Measurements from ENCODE around the gene RNF167.

DNA sequence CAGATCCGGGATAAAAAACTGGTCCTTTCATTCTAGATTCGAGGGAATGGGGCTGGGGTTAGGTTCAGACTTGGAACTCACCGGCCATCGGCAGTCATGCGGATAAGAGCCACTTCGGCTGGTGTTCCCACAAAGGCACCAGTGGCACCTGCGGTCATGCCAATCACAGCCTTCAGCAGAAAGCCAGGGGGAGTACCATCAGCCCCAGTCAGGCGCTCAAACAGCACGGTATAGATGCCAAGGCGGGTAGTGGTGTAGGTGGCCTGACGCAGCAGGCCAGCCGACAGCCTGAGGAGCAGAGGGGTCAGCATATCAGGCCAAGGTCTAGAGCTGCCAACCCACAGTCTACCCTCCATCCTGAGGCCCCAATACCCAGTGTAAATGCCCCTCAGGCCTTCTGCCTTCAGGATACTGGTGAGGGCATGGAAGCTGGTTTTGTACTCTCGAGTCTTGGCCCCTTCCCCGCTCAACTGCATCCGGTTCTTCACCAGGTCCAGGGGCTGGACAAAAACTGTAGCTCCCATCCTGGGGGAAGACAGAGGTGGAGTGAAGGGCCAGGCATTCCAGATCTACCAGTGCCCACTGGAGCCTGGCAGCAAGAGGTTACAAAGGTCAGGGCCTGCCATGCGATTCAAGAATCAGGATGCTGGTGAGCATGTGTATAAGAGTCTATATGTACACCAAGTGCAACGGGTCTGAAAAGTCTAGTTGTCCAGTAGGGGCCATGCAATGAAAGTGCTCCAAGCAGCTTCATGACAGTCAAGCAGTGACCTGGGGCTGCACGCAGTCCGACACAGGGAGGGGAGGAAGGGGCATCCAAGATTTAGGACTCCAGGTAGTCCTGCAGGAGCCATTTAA lies 1.2 kb upstream of the RNF167 start:
- TF ChIP-seq POLR2A (IDR thresholded peaks at IDR 0.05) = no peak
- TF ChIP-seq, protein P1, sequence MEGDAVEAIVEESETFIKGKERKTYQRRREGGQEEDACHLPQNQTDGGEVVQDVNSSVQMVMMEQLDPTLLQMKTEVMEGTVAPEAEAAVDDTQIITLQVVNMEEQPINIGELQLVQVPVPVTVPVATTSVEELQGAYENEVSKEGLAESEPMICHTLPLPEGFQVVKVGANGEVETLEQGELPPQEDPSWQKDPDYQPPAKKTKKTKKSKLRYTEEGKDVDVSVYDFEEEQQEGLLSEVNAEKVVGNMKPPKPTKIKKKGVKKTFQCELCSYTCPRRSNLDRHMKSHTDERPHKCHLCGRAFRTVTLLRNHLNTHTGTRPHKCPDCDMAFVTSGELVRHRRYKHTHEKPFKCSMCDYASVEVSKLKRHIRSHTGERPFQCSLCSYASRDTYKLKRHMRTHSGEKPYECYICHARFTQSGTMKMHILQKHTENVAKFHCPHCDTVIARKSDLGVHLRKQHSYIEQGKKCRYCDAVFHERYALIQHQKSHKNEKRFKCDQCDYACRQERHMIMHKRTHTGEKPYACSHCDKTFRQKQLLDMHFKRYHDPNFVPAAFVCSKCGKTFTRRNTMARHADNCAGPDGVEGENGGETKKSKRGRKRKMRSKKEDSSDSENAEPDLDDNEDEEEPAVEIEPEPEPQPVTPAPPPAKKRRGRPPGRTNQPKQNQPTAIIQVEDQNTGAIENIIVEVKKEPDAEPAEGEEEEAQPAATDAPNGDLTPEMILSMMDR (IDR thresholded peaks at IDR 0.05) = no peak
